Nephron progenitor cell (in vitro differentiated cells): ENCODE data around the gene NEUROD1.

ENCODE experiments used
- DNase-seq: peaks from one replicate; pipeline ENCODE4 v3.0.0; 2021
- H3K27ac Mint-ChIP-seq: 2 replicates; pipeline ENCODE4 v1.8.0; 2021; ENCODE audit warnings: mild to moderate bottlenecking, moderate library complexity, mixed read lengths
- H3K27me3 Mint-ChIP-seq: 2 replicates; pipeline ENCODE4 v1.8.0; 2021; ENCODE audit warnings: mild to moderate bottlenecking, low read depth, mixed read lengths; ENCODE audit not compliant: poor library complexity
- H3K36me3 Mint-ChIP-seq: 2 replicates; pipeline ENCODE4 v1.8.0; 2021; ENCODE audit warnings: low read depth, mixed read lengths
- H3K4me1 Mint-ChIP-seq: 2 replicates; pipeline ENCODE4 v1.8.0; 2021; ENCODE audit warnings: mixed read lengths
- H3K4me3 Mint-ChIP-seq: 2 replicates; pipeline ENCODE4 v1.8.0; 2021; ENCODE audit warnings: mild to moderate bottlenecking, moderate library complexity, mixed read lengths
- H3K9me3 Mint-ChIP-seq: 2 replicates; pipeline ENCODE4 v1.8.0; 2021; ENCODE audit warnings: mild to moderate bottlenecking, moderate library complexity, mixed read lengths
- TF ChIP-seq, protein P1 (sequence below): fragments of 200-600 bp; sonication (generic); IDR thresholded peaks from 2 replicates; pipeline ENCODE4 v1.5.0; 2021; ENCODE audit warnings: antibody characterized with exemption

NEUROD1 gene

DNA sequence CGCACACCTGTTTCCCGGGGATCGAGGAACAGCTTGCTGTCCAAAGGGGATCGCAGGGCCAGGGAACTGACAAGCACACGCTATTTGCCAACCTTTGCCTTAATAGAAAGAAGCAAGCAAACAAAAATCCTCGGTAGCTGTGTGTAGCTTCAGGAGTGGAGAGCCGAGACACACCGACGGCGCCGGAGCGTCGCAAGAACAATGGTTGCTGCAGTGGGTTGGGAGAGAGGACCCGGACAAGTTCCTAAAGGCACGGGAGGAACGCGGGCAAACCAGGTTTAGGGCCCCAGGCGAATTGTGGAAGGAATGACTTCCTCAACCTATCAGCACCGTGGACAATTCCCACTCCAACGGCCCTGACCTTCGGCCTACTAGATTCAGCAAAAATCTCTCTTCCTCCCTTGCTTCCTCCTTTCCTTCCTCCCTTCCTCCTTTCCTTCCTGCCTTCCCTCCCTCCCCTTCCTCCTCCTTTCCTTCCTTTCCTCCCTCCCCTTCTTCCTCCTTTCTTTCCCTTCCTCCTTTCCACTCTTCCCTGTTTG lies 4.9 kb upstream of the NEUROD1 start:
- Mint-ChIP-seq H3K9me3 (no peaks in the 10 kb centered on the region), H3K4me3 (no peak overlapping the region), H3K4me1 (peaks cover 42% of the 10 kb centered on the region), H3K27me3 (peaks cover 99% of the 10 kb centered on the region), H3K36me3 (no peaks in the 10 kb centered on the region), H3K27ac (no peak overlapping the region)
- DNase-seq, result peak; percentile 59
- TF ChIP-seq, protein P1, sequence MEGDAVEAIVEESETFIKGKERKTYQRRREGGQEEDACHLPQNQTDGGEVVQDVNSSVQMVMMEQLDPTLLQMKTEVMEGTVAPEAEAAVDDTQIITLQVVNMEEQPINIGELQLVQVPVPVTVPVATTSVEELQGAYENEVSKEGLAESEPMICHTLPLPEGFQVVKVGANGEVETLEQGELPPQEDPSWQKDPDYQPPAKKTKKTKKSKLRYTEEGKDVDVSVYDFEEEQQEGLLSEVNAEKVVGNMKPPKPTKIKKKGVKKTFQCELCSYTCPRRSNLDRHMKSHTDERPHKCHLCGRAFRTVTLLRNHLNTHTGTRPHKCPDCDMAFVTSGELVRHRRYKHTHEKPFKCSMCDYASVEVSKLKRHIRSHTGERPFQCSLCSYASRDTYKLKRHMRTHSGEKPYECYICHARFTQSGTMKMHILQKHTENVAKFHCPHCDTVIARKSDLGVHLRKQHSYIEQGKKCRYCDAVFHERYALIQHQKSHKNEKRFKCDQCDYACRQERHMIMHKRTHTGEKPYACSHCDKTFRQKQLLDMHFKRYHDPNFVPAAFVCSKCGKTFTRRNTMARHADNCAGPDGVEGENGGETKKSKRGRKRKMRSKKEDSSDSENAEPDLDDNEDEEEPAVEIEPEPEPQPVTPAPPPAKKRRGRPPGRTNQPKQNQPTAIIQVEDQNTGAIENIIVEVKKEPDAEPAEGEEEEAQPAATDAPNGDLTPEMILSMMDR, result no peak

DNA sequence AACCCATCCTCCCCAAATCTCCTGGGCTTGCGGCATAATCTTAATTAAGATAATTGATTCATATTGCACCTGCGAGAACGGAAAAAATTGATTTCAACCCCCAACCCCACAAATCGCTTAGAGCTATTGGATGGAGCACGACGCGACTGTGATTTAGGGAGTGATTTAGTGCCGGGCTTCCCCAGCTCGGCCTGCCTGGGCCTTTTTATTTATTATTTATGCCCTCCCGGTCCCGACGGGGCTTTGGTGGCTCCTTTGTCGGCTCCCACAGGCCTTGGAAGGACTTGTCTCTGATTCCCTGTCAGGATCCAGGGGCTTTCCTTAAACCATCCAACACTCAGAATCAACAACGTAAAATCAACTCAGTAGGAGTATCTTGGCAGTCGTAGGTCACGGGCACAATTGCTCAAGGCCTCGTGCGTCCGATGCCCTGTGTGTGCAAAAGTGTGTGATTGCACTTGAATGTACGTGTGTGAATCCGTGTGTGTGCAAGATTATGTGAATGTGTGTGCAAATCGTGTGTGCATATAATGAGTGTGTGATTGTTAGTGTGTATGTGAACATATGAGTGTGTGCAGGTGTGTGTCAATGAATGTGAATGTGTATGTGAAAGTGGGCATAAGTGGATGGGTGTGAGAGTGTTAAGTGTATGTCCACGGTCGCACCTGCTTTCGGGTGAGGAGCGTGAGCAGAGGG lies 4.3 kb upstream of the NEUROD1 start:
- Mint-ChIP-seq H3K9me3 (peaks cover 3% of the 10 kb centered on the region), H3K27me3 (peaks cover 100% of the 10 kb centered on the region), H3K4me3 (peak overlapping the region; percentile 60), H3K27ac (no peak overlapping the region), H3K4me1 (peaks cover 42% of the 10 kb centered on the region), H3K36me3 (no peaks in the 10 kb centered on the region)
- TF ChIP-seq, protein P1, result no peak
- no peak for DNase-seq

DNA sequence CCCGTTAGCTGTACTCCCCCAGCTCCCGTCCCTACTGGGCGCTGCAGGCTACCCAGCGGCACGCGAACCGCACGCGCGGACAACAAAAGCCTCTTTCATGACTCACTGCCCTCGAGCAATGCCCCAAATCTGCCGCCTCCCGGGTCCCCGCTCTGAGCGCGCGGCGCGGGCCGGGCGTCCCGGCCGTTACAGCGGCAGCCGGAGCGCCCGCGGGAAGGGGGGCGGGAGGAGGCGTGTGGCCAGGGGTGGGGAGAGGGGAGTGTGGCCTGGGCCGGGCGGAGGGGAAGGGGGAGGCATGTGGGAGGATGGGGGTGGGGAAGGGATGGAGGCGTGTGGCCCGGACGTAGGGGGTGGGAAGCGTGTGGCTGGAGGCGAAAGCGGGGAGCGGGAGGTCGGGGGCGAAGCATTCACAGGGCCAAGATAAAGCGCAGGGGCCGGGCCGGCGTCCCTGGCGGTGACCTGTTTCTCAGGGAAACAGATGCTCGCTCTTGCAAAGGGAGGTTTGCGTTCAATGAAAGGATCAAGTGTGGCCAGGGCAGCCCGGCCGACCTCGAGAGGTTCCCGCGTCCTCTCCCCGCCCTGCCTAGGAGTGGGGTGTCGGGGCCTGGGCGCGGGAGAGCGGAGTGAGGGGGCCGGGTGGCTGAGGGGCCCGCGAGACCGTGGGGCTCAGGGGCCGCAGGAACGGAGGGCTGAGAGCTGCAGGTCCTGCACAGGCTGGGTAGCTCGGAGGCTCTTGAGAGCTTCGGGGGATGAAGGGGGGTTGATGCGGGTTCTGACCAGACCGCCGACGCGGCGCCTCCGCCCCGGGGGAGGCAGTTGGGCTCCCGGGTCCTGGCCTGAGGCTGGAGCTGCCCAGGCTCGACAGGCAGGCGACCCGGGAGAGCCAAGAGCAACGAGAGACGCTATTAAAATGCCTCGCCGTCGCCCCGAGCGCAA lies 3.5 kb upstream of the NEUROD1 start:
- TF ChIP-seq, protein P1, result no peak
- peak; percentile 74 for DNase-seq
- H3K27ac Mint-ChIP-seq, result no peak overlapping the region
- H3K9me3 Mint-ChIP-seq, result peaks cover 7% of the 10 kb centered on the region
- peaks cover 100% of the 10 kb centered on the region for H3K27me3 Mint-ChIP-seq
- peak overlapping the region; percentile 82 for H3K4me3 Mint-ChIP-seq
- peaks cover 42% of the 10 kb centered on the region for H3K4me1 Mint-ChIP-seq
- no peaks in the 10 kb centered on the region for H3K36me3 Mint-ChIP-seq

DNA sequence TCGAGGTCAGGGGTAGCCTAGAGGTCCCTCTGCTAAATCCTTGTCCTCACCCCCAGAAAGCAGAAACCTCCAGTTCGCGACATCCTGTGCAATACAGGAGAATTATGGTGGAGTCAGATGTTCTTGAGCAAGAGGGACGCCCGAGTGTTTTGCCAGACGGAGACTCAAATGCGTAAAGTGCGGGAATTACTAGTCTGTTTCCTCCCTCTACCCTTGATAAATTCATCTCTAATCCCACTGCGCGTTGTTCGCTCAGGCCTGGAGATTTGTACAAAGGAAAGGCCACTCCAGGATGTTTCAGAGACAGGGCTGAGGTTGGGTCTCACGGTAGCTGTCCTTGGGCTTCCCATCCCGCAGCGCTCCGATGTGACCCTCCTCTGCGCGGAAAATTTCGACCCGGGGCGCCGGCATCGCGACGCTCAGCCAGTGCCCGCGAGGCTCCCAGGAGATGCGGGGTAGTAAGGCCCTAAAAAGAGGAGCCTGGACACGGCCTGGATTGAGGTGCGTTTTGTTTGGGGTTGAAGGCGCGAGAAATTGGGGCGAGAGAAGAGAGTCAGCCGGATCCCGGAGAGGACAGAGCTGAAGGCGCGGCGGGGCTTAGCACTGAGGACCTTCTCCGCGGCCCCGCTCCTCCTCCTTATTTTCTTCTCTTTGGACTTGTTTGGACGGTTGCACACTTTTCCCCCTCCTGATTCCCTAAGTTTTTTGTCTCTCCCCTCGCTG lies 2.6 kb upstream of the NEUROD1 start:
- TF ChIP-seq, protein P1, result no peak
- Mint-ChIP-seq H3K9me3 (peaks cover 7% of the 10 kb centered on the region), H3K36me3 (no peaks in the 10 kb centered on the region), H3K4me3 (peak overlapping the region; percentile 82), H3K4me1 (peaks cover 42% of the 10 kb centered on the region), H3K27ac (no peak overlapping the region), H3K27me3 (peaks cover 100% of the 10 kb centered on the region)
- peak; percentile 13 for DNase-seq

DNA sequence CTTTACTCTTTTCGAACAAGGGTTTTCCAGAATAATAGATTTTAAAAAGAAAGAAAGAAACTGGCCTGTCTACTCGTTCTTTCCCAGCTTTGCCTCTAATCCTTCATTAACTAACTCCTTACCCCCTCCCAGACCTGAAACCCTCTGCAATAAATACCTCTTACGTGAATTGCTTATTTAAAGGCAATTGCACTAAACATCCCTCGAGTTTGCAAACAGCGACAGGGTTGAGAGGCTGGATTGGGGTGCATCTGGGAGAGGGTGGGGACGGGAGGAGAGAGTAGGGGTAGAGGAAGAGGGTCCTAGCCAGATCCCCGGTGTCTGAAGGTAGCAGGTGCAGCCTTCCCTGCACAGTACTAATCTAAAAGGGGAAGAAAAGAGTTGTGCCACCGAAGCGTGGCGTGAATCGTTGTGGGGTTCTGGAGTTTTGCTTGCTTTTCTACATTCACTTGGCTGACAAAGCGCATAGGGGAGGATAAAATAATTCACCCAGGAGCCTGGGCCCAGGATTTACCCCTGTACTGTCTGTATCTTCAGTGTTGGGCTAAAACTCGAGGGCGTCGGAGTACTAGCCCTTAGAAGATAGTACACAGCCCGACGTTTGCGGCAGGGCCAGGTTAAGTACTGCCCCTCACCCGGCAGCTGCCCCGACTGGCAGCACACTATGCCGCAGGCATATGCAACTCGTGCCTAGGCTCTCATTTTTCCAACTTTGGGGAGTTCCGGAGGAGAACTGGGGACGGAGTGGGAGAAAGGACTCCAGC lies 1.9 kb upstream of the NEUROD1 start:
- peaks cover 42% of the 10 kb centered on the region for H3K4me1 Mint-ChIP-seq
- no peak for DNase-seq
- peak overlapping the region; percentile 82 for H3K4me3 Mint-ChIP-seq

More for the DNA sequence above, 1.9 kb upstream of the NEUROD1 start:
- H3K27me3 Mint-ChIP-seq, result peaks cover 99% of the 10 kb centered on the region
- peaks cover 7% of the 10 kb centered on the region for H3K9me3 Mint-ChIP-seq
- no peaks in the 10 kb centered on the region for H3K36me3 Mint-ChIP-seq
- H3K27ac Mint-ChIP-seq, result no peak overlapping the region
- TF ChIP-seq, protein P1, result no peak
